ENCODE results near the gene MCF2L2. TPM values are rescaled to one million over a fixed set of nuclear protein-coding genes. Genes with fewer than 3 reads are reported as not detected.

The MCF2L2 gene
- total and polyA plus RNA-seq, 12 donors: 6.5 to 62.7 (median 21.7) TPM

GRCh38 chr3:183224180-183224970 is 204.0 kb downstream of the MCF2L2 start:
- Histone ChIP-seq H3K4me3 (no peak overlapping the region), H3K27me3 (no peaks in the 10 kb centered on the region), H3K4me1 (replicated peaks in 1 of 2) (no peaks in the 10 kb centered on the region), H3K27ac (no peak overlapping the region), H3K9me3 (replicated peaks in 1 of 3) (no peaks in the 10 kb centered on the region), H3K36me3 (replicated peaks in 1 of 2) (no peaks in the 10 kb centered on the region)
- intact Hi-C loops (cut with DNase I): no loop called here
- no peak for DNase-seq
- no peak for TF ChIP-seq POLR2A (IDR thresholded peaks at IDR 0.05)
- no peak for TF ChIP-seq CTCF (IDR thresholded peaks at IDR 0.05)
- WGBS, 4 donors: 73 to 87% (median 77%) methylated on average over 5 to 11 of the region's 11 CpGs

- no peak overlapping the region for H3K4me3 ChIP-seq
- DNase-seq: no peak
- no peaks in the 10 kb centered on the region for H3K36me3 ChIP-seq (replicated peaks in 1 of 2)
- intact Hi-C loops (cut with DNase I): no loop called here
- 92 to 98% (median 97%) methylated on average over 3 of the region's 3 CpGs for WGBS, 4 donors
- H3K4me1 ChIP-seq (replicated peaks in 1 of 2): no peaks in the 10 kb centered on the region
- H3K27ac ChIP-seq: no peak overlapping the region
- no peak for TF ChIP-seq POLR2A (IDR thresholded peaks at IDR 0.05)
- no peak for TF ChIP-seq CTCF (IDR thresholded peaks at IDR 0.05)
- no peaks in the 10 kb centered on the region for H3K9me3 ChIP-seq (replicated peaks in 1 of 3)
- no peaks in the 10 kb centered on the region for H3K27me3 ChIP-seq
Measured at GRCh38 chr3:183222631-183223235, 205.7 kb downstream of the MCF2L2 start.

GRCh38 chr3:183220828-183221227 is 207.6 kb downstream of the MCF2L2 start:
- no peaks in the 10 kb centered on the region for H3K9me3 ChIP-seq (replicated peaks in 1 of 3)
- 64 to 83% (median 75%) methylated on average over 5 of the region's 5 CpGs for WGBS, 4 donors
- no peak overlapping the region for H3K4me3 ChIP-seq
- TF ChIP-seq CTCF (IDR thresholded peaks at IDR 0.05) (no peak), POLR2A (IDR thresholded peaks at IDR 0.05) (no peak)
- no peaks in the 10 kb centered on the region for H3K4me1 ChIP-seq (replicated peaks in 1 of 2)
- intact Hi-C loops (cut with DNase I): no loop called here
- no peak for DNase-seq
- no peak overlapping the region for H3K27ac ChIP-seq
- H3K27me3 ChIP-seq: no peaks in the 10 kb centered on the region
- peaks cover 0 to under 1% of the 10 kb centered on the region in 2 donors for H3K36me3 ChIP-seq (replicated peaks in 1 of 2)

GRCh38 chr3:183218826-183219225 is 209.6 kb downstream of the MCF2L2 start:
- Histone ChIP-seq H3K36me3 (replicated peaks in 1 of 2) (peaks cover 0 to 5% of the 10 kb centered on the region in 2 donors), H3K4me1 (replicated peaks in 1 of 2) (no peaks in the 10 kb centered on the region), H3K27ac (no peak overlapping the region), H3K27me3 (no peaks in the 10 kb centered on the region), H3K4me3 (no peak overlapping the region), H3K9me3 (replicated peaks in 1 of 3) (no peaks in the 10 kb centered on the region)
- intact Hi-C loops (cut with DNase I): no loop called here
- TF ChIP-seq POLR2A (IDR thresholded peaks at IDR 0.05) (no peak), CTCF (IDR thresholded peaks at IDR 0.05) (no peak)
- no peak for DNase-seq
- 82 to 86% (median 83%) methylated on average over 2 of the region's 2 CpGs for WGBS, 4 donors
